Hematopoietic multipotent progenitor cell (in vitro differentiated cells): ENCODE measurements around the gene BPI. TPM values are rescaled to one million over a fixed set of nuclear protein-coding genes. Genes with fewer than 3 reads are reported as not detected.
"Not testable (repeated sequence)": the region's sequence is repeated elsewhere in the genome, so short reads cannot be mapped to it uniquely, and the experiment has no call there.

Source experiments
- DNase-seq, 3 donors: peaks; one replicate each; pipeline ENCODE4 v3.0.0-alpha.2; 2011 to 2015; ENCODE audit warnings: low read depth in 2 of 3, low spot score in 2 of 3
- total RNA-seq: library from RNA; depleted of rRNA; stranded (reverse); fragments of >200 nt; gene quantifications from one replicate; pipeline ENCODE4 v1.2.3, GENCODE V29; 2012

BPI gene
- total RNA-seq, 1 donor = 0.27 TPM

GRCh38 chr20:38330638-38331037, 26.7 kb downstream of the BPI start:
- no peak for DNase-seq

GRCh38 chr20:38331245-38331644, 27.3 kb downstream of the BPI start:
- DNase-seq = no peak

GRCh38 chr20:38331814-38332213, 27.9 kb downstream of the BPI start:
- DNase-seq = no peak

- no peak for DNase-seq
Observed at GRCh38 chr20:38334016-38334415, 30.1 kb downstream of the BPI start.

GRCh38 chr20:38336726-38337125, 32.8 kb downstream of the BPI start:
- DNase-seq = no peak

- peak in 2 of 3 donors; percentile 17 to 26 for DNase-seq
Observed at GRCh38 chr20:38337561-38338140, 33.7 kb downstream of the BPI start.

GRCh38 chr20:38338849-38339520, 35.0 kb downstream of the BPI start:
- DNase-seq = no peak

GRCh38 chr20:38339521-38339896, 35.6 kb downstream of the BPI start:
- not testable (repeated sequence) for DNase-seq

GRCh38 chr20:38339997-38340396, 36.0 kb downstream of the BPI start:
- DNase-seq = no peak

GRCh38 chr20:38340693-38341092, 36.7 kb downstream of the BPI start:
- DNase-seq = no peak

- DNase-seq = no peak
Observed at GRCh38 chr20:38342216-38342615, 38.3 kb downstream of the BPI start.

- no peak for DNase-seq
Observed at GRCh38 chr20:38342713-38343310, 38.9 kb downstream of the BPI start.

GRCh38 chr20:38343311-38344106, 39.6 kb downstream of the BPI start:
- DNase-seq = no peak

- DNase-seq = no peak
Observed at GRCh38 chr20:38344107-38344701, 40.2 kb downstream of the BPI start.

- DNase-seq = no peak
Observed at GRCh38 chr20:38345643-38346042, 41.7 kb downstream of the BPI start.

- no peak for DNase-seq
Observed at GRCh38 chr20:38346247-38346651, 42.3 kb downstream of the BPI start, which contains the start of gene LBP. Gene LBP, plus strand, starts transcription at chr20:38346482. Its CDS starts 35 bp downstream, at chr20:38346517.

- DNase-seq = no peak
Observed at GRCh38 chr20:38346741-38347140, 42.8 kb downstream of the BPI start.

- no peak for DNase-seq
Observed at GRCh38 chr20:38349856-38350255, 45.9 kb downstream of the BPI start.

GRCh38 chr20:38350879-38351775, 47.2 kb downstream of the BPI start:
- DNase-seq = no peak

GRCh38 chr20:38353316-38353715, 49.4 kb downstream of the BPI start:
- no peak for DNase-seq
